ENCODE data around the gene ZFP36L2.

ZFP36L2 gene

DNA sequence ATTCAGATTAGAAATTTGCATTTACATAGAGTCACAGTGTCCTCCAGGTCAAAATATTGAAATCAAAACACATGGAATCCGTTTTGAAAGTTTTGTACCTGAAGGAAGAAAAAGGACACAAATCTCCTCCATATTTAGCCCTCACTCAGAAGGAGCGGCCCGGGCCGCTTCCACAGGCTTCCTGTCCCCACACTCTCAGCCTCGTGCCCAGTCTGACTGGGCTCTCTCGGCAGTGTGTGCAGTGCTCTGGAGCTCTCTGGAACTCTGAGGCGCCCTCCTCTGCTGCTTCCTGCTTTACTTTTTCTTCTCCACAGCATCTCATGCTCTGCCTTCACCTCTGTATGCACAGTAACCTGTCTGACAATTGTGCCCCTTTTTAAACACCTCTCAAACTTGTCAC, 22.2 kb upstream of the ZFP36L2 start:
- no peak for TF ChIP-seq CTCF (IDR thresholded peaks at IDR 0.05; ENCODE audit: low read depth, low read length)
- H3K4me3 ChIP-seq (ENCODE audit: low read depth, low read length): no peak overlapping the region

- H3K4me3 ChIP-seq (ENCODE audit: low read depth, low read length): no peak overlapping the region
- no peak for TF ChIP-seq CTCF (IDR thresholded peaks at IDR 0.05; ENCODE audit: low read depth, low read length)
Measured at GRCh38 chr2:43246641-43247040, 20.2 kb upstream of the ZFP36L2 start.

DNA sequence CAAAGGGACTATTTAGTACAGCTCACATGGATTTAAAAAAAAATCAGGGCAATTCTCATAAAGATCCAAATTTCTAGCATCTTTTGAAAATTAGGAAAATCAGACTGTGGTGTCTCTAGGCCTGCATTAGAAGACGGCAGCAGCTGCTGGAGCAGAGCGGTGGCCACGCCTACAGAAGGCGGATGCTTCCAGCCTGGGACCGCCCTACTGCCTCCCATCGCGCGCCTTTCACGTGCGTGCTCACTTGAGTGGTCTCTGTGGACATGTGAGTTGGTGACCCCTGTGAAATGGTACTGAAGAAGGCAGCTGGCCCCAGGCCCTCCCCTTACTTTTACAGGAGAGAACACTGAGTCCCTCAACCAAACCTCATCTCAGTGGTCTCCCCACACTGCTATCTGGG, 15.2 kb upstream of the ZFP36L2 start:
- TF ChIP-seq CTCF (IDR thresholded peaks at IDR 0.05; ENCODE audit: low read depth, low read length): no peak
- H3K4me3 ChIP-seq (ENCODE audit: low read depth, low read length): no peak overlapping the region

GRCh38 chr2:43240766-43241150, 14.4 kb upstream of the ZFP36L2 start:
- no peak overlapping the region for H3K4me3 ChIP-seq (ENCODE audit: low read depth, low read length)
- TF ChIP-seq CTCF (IDR thresholded peaks at IDR 0.05; ENCODE audit: low read depth, low read length): no peak

DNA sequence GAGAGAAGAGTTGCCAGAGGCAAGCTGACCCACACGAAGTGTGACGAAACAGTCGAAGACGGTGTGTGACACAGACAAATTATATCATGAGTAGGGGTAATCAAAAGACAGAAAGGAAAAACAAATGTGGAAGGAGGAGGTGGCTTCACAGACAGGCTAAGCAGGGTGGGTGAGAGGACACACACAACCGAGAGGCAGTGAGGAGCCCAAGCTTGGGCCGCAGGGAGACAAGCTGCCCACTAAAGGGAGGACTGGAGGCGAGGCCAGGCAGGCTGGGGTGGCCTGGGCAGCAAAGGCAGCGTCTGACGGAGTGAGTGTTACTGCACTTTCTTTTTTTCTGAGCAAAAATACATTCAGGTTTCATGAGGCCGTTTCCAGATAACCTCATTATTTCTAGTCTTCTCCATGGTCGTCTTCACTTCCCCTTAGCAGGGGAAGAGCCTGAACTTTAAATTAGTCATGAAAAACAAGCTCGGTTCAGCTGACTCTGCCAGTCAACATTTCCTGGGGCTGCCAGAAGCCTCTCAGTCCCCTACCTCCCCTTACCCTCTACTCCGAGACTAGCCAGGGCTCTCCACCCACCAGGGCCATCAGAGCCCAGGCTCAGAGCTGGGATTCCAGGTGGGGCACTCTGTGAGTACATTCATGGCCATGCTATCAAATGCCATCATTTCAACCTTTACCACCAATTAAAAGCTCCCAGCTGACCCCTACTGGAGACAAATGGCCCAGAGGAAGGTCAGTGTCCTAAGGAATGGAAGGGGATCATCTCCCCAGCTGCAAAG, 13.8 kb upstream of the ZFP36L2 start:
- TF ChIP-seq CTCF (IDR thresholded peaks at IDR 0.05; ENCODE audit: low read depth, low read length): no peak
- no peak overlapping the region for H3K4me3 ChIP-seq (ENCODE audit: low read depth, low read length)

GRCh38 chr2:43238813-43239212, 12.4 kb upstream of the ZFP36L2 start:
- TF ChIP-seq CTCF (IDR thresholded peaks at IDR 0.05; ENCODE audit: low read depth, low read length): no peak
- no peak overlapping the region for H3K4me3 ChIP-seq (ENCODE audit: low read depth, low read length)

- TF ChIP-seq CTCF (IDR thresholded peaks at IDR 0.05; ENCODE audit: low read depth, low read length): no peak
- H3K4me3 ChIP-seq (ENCODE audit: low read depth, low read length): no peak overlapping the region
Measured at GRCh38 chr2:43238176-43238575, 11.8 kb upstream of the ZFP36L2 start.
